ENCODE data around the gene CEP162.
"Not testable (repeated sequence)": the region's sequence is repeated elsewhere in the genome, so short reads cannot be mapped to it uniquely, and the experiment has no call there.

The CEP162 gene

GRCh38 chr6:84242265-84242664 lies 14.8 kb upstream of the CEP162 start:
- no peak for DNase-seq (ENCODE audit: low read depth)

- DNase-seq (ENCODE audit: low read depth), result no peak
Observed at GRCh38 chr6:84228198-84228543, 728 bp upstream of the CEP162 start.

DNA sequence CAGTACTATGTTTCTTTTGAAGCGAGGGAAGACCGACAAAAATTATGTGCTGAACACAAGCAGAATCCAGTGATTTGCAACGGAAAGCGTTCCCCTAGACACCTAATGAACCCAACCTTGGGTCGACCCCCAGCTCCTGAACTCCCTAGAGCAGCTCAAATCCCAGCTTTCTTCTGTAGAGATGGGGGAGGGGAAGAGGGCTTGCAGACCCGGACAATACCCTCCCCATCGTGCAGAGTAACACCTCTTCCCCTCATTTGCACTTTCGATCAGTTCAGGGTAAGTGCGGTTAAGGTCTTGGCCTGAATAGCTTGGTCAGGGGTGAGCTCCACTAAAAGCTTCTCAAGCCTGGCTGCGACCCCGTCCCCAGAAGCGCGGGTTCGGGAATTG lies 404 bp downstream of the CEP162 start:
- no peak for DNase-seq (ENCODE audit: low read depth)

- DNase-seq (ENCODE audit: low read depth), result no peak
Observed at GRCh38 chr6:84224251-84224650, 3.2 kb downstream of the CEP162 start.

DNA sequence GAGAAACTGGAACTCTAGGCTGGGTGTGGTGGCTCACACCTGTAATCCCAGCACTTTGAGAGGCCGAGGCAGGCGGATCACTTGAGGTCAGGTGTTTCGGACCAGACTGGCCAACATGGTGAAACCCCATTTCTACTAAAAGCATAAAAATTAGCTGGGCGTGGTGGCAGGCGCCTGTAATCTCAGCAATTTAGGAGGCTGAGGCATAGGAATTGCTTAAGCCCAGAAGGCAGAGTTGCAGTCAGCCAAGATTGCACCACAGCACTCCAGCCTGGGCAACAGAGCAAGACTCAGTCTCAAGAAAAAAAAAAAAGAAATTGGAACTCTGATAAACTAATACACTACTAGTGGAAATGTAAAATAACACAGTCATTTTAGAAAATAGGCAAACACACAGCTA lies 3.8 kb downstream of the CEP162 start:
- DNase-seq (ENCODE audit: low read depth), result not testable (repeated sequence)

GRCh38 chr6:84222426-84222825 lies 5.0 kb downstream of the CEP162 start:
- no peak for DNase-seq (ENCODE audit: low read depth)

- DNase-seq (ENCODE audit: low read depth), result no peak
Observed at GRCh38 chr6:84220809-84221409, 6.5 kb downstream of the CEP162 start.

DNA sequence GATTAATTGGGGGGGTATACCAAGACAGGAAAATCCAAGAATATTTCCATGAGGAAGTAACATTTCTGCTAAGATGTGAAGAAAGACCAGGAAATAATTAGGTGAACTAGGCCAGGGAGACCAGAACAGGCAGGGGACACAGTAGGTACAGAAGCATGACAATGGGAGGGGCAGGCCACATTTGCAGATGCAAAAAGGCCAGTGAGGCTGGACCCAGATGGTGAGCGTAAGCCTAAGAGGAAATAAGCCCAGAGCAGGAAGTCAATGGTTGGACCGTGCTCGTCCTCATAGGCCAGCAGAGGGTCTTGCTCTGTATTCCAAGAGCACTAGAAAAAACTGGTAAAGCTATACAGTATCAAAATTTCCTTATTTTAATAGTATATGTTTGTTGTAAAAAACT lies 9.4 kb downstream of the CEP162 start:
- no peak for DNase-seq (ENCODE audit: low read depth)

- no peak for DNase-seq (ENCODE audit: low read depth)
Observed at GRCh38 chr6:84213217-84213616, 14.2 kb downstream of the CEP162 start.

- DNase-seq (ENCODE audit: low read depth), result no peak
Observed at GRCh38 chr6:84204011-84204410, 23.4 kb downstream of the CEP162 start.

DNA sequence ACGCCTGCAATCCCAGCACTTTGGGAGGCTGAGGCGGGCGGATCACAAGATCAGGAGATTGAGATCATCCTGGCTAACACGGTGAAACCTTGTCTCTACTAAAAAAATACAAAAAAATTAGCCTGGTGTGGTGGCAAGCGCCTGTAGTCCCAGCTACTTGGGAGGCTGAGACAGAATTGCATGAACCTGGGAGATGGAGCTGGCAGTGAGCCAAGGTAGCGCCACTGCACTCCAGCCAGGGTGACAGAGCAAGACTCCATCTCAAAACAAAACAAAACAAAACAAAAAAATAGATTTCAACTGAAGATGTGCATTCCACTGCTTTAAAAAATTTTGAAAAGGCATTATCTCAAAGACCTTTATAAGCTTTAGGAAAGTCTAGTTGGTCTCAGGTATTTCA lies 27.5 kb downstream of the CEP162 start:
- DNase-seq (ENCODE audit: low read depth), result not testable (repeated sequence)

DNA sequence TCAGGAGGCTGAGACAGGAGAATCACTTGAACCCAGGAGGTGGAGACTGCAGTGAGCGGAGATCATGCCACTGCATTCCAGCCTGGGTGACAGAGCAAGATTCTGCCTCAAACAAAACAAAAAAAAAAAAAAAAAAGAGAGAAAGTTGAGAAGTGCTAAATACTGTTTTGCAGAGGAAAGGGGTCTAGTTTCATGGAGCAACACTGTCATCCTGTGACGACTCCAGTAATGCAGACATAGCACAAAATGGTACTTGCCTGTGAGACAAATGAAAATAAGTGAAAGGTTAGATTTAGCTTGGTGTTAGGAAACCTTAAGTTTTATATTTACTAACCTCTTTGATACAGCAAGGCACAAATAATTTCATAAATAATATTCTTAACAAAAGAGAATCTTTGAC lies 29.7 kb downstream of the CEP162 start:
- no peak for DNase-seq (ENCODE audit: low read depth)

- no peak for DNase-seq (ENCODE audit: low read depth)
Observed at GRCh38 chr6:84193114-84193708, 34.2 kb downstream of the CEP162 start.

GRCh38 chr6:84191802-84192201 lies 35.6 kb downstream of the CEP162 start:
- no peak for DNase-seq (ENCODE audit: low read depth)

- DNase-seq (ENCODE audit: low read depth), result not testable (repeated sequence)
Observed at GRCh38 chr6:84189356-84189755, 38.1 kb downstream of the CEP162 start.

- DNase-seq (ENCODE audit: low read depth), result no peak
Observed at GRCh38 chr6:84183430-84183829, 44.0 kb downstream of the CEP162 start.

- no peak for DNase-seq (ENCODE audit: low read depth)
Observed at GRCh38 chr6:84182001-84182400, 45.4 kb downstream of the CEP162 start.

DNA sequence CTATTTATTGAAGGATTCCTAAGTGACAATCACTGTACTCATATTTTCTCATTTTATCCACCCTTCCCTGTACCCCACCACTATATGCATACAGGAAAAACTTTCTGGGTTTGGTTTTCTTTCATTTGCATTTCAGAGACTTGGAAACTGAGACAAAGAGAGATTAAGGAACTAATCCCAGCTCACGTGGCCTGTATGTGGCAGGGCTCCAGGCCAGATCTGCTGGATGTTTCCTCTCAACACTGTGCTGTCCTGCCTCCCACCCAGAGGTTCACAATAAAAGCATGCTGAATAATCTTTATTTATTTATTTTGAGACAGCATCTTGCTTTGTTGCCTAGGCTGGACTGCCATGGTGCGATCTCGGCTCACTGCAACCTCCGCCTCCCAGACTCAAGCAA lies 50.2 kb downstream of the CEP162 start:
- no peak for DNase-seq (ENCODE audit: low read depth)

- no peak for DNase-seq (ENCODE audit: low read depth)
Observed at GRCh38 chr6:84172574-84172973, 54.9 kb downstream of the CEP162 start.

DNA sequence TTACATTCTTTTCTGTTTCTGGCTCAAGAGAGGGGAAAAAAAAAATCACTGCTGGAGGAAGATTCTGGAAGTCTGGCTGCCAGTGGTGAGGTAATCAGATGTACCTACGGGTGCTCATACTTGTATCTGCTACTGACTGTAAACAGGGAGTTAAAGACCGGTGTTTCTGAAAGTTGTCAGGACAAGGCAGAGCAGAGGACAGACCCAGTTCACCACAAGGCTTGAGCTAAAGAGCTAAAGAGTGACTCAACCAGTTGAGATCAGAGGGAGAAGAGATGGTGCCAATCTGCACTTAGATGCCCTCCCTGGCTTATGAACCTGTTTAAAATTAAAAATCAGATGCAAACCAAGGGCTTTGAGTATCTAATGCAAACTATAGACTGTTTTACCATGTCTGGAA lies 55.4 kb downstream of the CEP162 start:
- no peak for DNase-seq (ENCODE audit: low read depth)

- DNase-seq (ENCODE audit: low read depth), result no peak
Observed at GRCh38 chr6:84167457-84167856, 60.0 kb downstream of the CEP162 start.

DNA sequence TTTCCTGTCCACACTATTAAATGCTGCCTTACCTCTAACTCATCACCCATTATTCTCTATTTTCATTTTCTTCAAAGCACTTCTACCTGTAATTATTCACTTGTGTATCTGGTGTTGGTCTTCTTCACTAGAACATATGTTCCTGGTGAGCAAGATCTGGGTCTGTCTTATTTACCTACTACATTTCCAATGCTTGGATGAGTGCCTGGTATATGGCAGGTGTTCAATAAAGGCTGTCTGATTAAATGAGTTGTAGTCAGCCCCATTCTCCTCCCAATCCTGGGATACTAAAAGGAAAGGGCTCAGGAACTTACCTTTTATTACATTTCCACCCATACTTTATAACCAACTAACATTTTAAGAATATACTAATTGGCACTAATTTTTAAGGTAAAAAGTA lies 61.0 kb downstream of the CEP162 start:
- DNase-seq (ENCODE audit: low read depth), result no peak

- DNase-seq (ENCODE audit: low read depth), result not testable (repeated sequence)
Observed at GRCh38 chr6:84164328-84164727, 63.1 kb downstream of the CEP162 start.

DNA sequence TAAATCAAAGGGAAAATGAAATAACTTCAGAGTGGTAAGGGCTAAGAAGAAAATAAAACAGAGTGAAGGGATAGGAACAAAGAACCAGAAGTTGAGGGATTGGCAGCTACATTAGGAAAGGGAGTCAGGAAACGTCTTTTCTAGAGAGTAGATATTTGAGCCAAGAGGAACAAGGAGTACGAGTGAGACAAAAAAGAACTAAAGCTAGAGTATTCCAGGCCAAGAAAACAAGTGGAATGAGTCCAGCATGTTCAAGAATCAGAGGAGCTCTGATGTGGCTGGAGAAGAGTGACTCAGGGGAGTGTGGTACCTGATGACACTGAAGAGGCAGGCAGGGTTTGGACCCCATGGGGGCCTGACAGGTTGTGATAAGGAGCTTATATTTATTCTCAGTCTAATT lies 66.3 kb downstream of the CEP162 start:
- no peak for DNase-seq (ENCODE audit: low read depth)

Data from stimulated activated CD8-positive, alpha-beta memory T cell treated with anti-CD3 and anti-CD28 coated beads, Interleukin-7, amount 100 ng/mL, for 24 hours (primary cell).